SJSA1 (cell line): ENCODE data around the gene BHLHE40. TPM values are rescaled to one million over a fixed set of nuclear protein-coding genes. Genes with fewer than 3 reads are reported as not detected.
"Not testable (repeated sequence)": the region's sequence is repeated elsewhere in the genome, so short reads cannot be mapped to it uniquely, and the experiment has no call there.

Experiments used
- DNase-seq, 2 experiments: peaks; one replicate each; pipeline ENCODE4 v3.0.0-alpha.2; 2015 to 2020; ENCODE audit warnings: low spot score in 2 of 2, low read depth in 1 of 2
- H3K27ac ChIP-seq: fragments of 250-450 bp; sonication (Bioruptor Pico); 2 replicates; pipeline ENCODE4 v1.5.1; 2020; ENCODE audit warnings: mild to moderate bottlenecking, moderate library complexity
- H3K27me3 ChIP-seq: fragments of 250-450 bp; sonication (Bioruptor Pico); replicated peaks from 2 replicates; pipeline ENCODE4 v1.5.1; 2020; ENCODE audit warnings: mild to moderate bottlenecking, moderate library complexity
- H3K36me3 ChIP-seq: fragments of 250-450 bp; sonication (Bioruptor Pico); 2 replicates; pipeline ENCODE4 v1.5.1; 2020; ENCODE audit warnings: mild to moderate bottlenecking
- H3K4me1 ChIP-seq: fragments of 250-450 bp; sonication (Bioruptor Pico); replicated peaks from 2 replicates; pipeline ENCODE4 v1.6.1; 2021; ENCODE audit warnings: mild to moderate bottlenecking
- H3K4me3 ChIP-seq: fragments of 250-450 bp; sonication (Bioruptor Pico); 2 replicates; pipeline ENCODE4 v1.5.1; 2020; ENCODE audit warnings: mild to moderate bottlenecking
- H3K9me3 ChIP-seq: fragments of 250-450 bp; sonication (Bioruptor Pico); replicated peaks from 2 replicates; pipeline ENCODE4 v1.5.1; 2020; ENCODE audit warnings: mild to moderate bottlenecking
- total RNA-seq: library from RNA; depleted of rRNA; stranded (reverse); fragments of >200 nt; shearing (Covaris generic); gene quantifications from 2 replicates; pipeline ENCODE4 v1.2.3, GENCODE V29; 2014

Gene BHLHE40
- total RNA-seq, 1 experiment from 2014 or later, result 8.4 TPM

- no peaks in the 10 kb centered on the region for H3K4me1 ChIP-seq
- H3K27ac ChIP-seq, result no peak overlapping the region
- no peaks in the 10 kb centered on the region for H3K9me3 ChIP-seq
- no peak for DNase-seq
- no peaks in the 10 kb centered on the region for H3K27me3 ChIP-seq
- H3K36me3 ChIP-seq, result no peaks in the 10 kb centered on the region
- H3K4me3 ChIP-seq, result no peak overlapping the region
These were observed 28.9 kb upstream of the BHLHE40 start for GRCh38 chr3:4950351-4950784.

- no peak overlapping the region for H3K27ac ChIP-seq
- H3K4me1 ChIP-seq, result no peaks in the 10 kb centered on the region
- H3K36me3 ChIP-seq, result no peaks in the 10 kb centered on the region
- H3K4me3 ChIP-seq, result no peak overlapping the region
- no peak for DNase-seq
- no peaks in the 10 kb centered on the region for H3K27me3 ChIP-seq
- no peaks in the 10 kb centered on the region for H3K9me3 ChIP-seq
These were observed 28.3 kb upstream of the BHLHE40 start for GRCh38 chr3:4950948-4951347.

GRCh38 chr3:4953119-4953518 lies 26.1 kb upstream of the BHLHE40 start:
- no peaks in the 10 kb centered on the region for H3K4me1 ChIP-seq
- DNase-seq, result no peak
- no peak overlapping the region for H3K4me3 ChIP-seq
- H3K36me3 ChIP-seq, result no peaks in the 10 kb centered on the region
- H3K27me3 ChIP-seq, result no peaks in the 10 kb centered on the region
- no peaks in the 10 kb centered on the region for H3K9me3 ChIP-seq
- no peak overlapping the region for H3K27ac ChIP-seq

- no peak overlapping the region for H3K4me3 ChIP-seq
- H3K36me3 ChIP-seq, result no peaks in the 10 kb centered on the region
- no peaks in the 10 kb centered on the region for H3K9me3 ChIP-seq
- H3K27ac ChIP-seq, result no peak overlapping the region
- no peak for DNase-seq
- no peaks in the 10 kb centered on the region for H3K27me3 ChIP-seq
- no peaks in the 10 kb centered on the region for H3K4me1 ChIP-seq
These were observed 24.8 kb upstream of the BHLHE40 start for GRCh38 chr3:4954256-4955000.

GRCh38 chr3:4956099-4956498 lies 23.1 kb upstream of the BHLHE40 start:
- H3K9me3 ChIP-seq, result no peaks in the 10 kb centered on the region
- no peaks in the 10 kb centered on the region for H3K27me3 ChIP-seq
- no peak overlapping the region for H3K4me3 ChIP-seq
- H3K27ac ChIP-seq, result no peak overlapping the region
- DNase-seq, result no peak
- H3K4me1 ChIP-seq, result no peaks in the 10 kb centered on the region
- H3K36me3 ChIP-seq, result no peaks in the 10 kb centered on the region

GRCh38 chr3:4956738-4957137 lies 22.5 kb upstream of the BHLHE40 start:
- H3K4me1 ChIP-seq, result no peaks in the 10 kb centered on the region
- H3K27ac ChIP-seq, result no peak overlapping the region

GRCh38 chr3:4957978-4958377 lies 21.3 kb upstream of the BHLHE40 start:
- H3K27me3 ChIP-seq, result no peaks in the 10 kb centered on the region
- no peaks in the 10 kb centered on the region for H3K36me3 ChIP-seq
- H3K4me1 ChIP-seq, result no peaks in the 10 kb centered on the region
- H3K4me3 ChIP-seq, result no peak overlapping the region
- no peak for DNase-seq
- no peaks in the 10 kb centered on the region for H3K9me3 ChIP-seq
- no peak overlapping the region for H3K27ac ChIP-seq

More at GRCh38 chr3:4956738-4957137, 22.5 kb upstream of the BHLHE40 start:
- Histone ChIP-seq H3K36me3 (no peaks in the 10 kb centered on the region), H3K4me3 (no peak overlapping the region), H3K27me3 (no peaks in the 10 kb centered on the region), H3K9me3 (no peaks in the 10 kb centered on the region)
- no peak for DNase-seq

GRCh38 chr3:4959180-4959579 lies 20.1 kb upstream of the BHLHE40 start:
- Histone ChIP-seq H3K36me3 (no peaks in the 10 kb centered on the region), H3K4me1 (peaks cover 7% of the 10 kb centered on the region; the same call in 1 of the 2 replicates), H3K27ac (no peak overlapping the region), H3K9me3 (no peaks in the 10 kb centered on the region), H3K27me3 (no peaks in the 10 kb centered on the region), H3K4me3 (no peak overlapping the region)
- DNase-seq, result no peak

GRCh38 chr3:4961865-4962264 lies 17.4 kb upstream of the BHLHE40 start:
- H3K4me3 ChIP-seq, H3K27me3 ChIP-seq: not testable (repeated sequence)

GRCh38 chr3:4963669-4964570 lies 15.3 kb upstream of the BHLHE40 start:
- DNase-seq, result peak in 1 of 2 experiments; percentile 8
- Histone ChIP-seq H3K27ac (no peak overlapping the region), H3K4me1 (peaks cover 7% of the 10 kb centered on the region), H3K4me3 (no peak overlapping the region), H3K27me3 (no peaks in the 10 kb centered on the region), H3K36me3 (no peaks in the 10 kb centered on the region), H3K9me3 (no peaks in the 10 kb centered on the region)

More at GRCh38 chr3:4961865-4962264, 17.4 kb upstream of the BHLHE40 start:
- H3K4me1 ChIP-seq, H3K36me3 ChIP-seq, H3K9me3 ChIP-seq, DNase-seq, H3K27ac ChIP-seq: not testable (repeated sequence)

- not testable (repeated sequence) for H3K27ac ChIP-seq, H3K27me3 ChIP-seq, H3K9me3 ChIP-seq, H3K36me3 ChIP-seq, DNase-seq, H3K4me3 ChIP-seq, H3K4me1 ChIP-seq
These were observed 13.2 kb upstream of the BHLHE40 start for GRCh38 chr3:4966006-4966405.

GRCh38 chr3:4967683-4968082 lies 11.6 kb upstream of the BHLHE40 start:
- not testable (repeated sequence) for H3K27me3 ChIP-seq, H3K27ac ChIP-seq, H3K9me3 ChIP-seq, DNase-seq, H3K4me1 ChIP-seq, H3K4me3 ChIP-seq, H3K36me3 ChIP-seq

- H3K36me3 ChIP-seq, H3K27me3 ChIP-seq, H3K27ac ChIP-seq, H3K4me1 ChIP-seq, H3K9me3 ChIP-seq, DNase-seq, H3K4me3 ChIP-seq: not testable (repeated sequence)
These were observed 7.8 kb upstream of the BHLHE40 start for GRCh38 chr3:4971437-4971836.

- Histone ChIP-seq H3K4me3 (no peak overlapping the region), H3K27me3 (no peaks in the 10 kb centered on the region), H3K36me3 (no peaks in the 10 kb centered on the region), H3K27ac (no peak overlapping the region), H3K4me1 (peaks cover 8% of the 10 kb centered on the region), H3K9me3 (no peaks in the 10 kb centered on the region)
- DNase-seq, result no peak
These were observed 7.4 kb upstream of the BHLHE40 start for GRCh38 chr3:4971838-4972237.
